ENCODE results near the gene HOXB6. TPM values are rescaled to one million over a fixed set of nuclear protein-coding genes. Genes with fewer than 3 reads are reported as not detected.

The HOXB6 gene
- total RNA-seq, 1 donor from 2014 or later = not detected

DNA sequence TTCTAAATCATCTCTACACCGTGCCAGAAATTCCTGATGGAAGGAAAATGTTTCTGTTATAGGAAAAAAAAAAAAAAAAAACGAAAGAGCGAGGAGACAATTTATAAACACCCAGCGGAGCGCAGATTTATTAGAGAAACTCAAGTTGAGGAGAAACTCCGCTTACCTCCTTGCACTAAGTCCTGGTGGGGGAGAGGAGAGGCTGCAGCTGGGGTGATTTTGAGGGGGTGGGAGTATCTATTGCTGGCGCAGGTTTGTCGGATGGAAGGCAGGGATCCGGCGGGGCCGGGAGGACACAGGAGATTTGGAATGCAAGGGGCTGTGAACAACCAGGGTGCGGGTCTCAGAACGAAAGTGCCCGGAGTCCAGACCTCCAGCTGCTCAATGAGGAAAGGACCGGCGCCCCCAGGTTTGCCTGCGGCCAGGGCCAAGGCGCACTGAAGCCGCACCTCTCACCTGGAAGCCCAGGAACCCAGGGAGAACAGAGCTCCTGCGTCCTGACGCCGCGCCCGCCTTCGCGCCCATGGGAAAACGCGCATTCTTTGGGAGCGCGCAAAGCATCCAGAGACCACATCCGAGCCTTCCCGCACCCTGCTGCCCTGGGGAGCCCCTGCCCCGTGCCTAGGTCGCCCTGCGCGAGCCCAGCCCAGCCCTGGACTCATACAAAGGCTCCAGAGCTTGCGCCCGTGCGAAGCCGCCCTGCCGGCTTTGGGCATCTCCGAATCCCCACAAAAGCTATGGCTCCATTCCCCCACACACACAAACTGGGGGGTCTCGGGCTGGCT lies 12.9 kb upstream of the HOXB6 start:
- no peaks in the 10 kb centered on the region for H3K9me3 Mint-ChIP-seq (ENCODE audit: unreplicated experiment)
- H3K36me3 Mint-ChIP-seq (ENCODE audit: unreplicated experiment) = no peaks in the 10 kb centered on the region
- H3K4me3 Mint-ChIP-seq (ENCODE audit: unreplicated experiment) = no peak overlapping the region
- TF ChIP-seq, protein P1, sequence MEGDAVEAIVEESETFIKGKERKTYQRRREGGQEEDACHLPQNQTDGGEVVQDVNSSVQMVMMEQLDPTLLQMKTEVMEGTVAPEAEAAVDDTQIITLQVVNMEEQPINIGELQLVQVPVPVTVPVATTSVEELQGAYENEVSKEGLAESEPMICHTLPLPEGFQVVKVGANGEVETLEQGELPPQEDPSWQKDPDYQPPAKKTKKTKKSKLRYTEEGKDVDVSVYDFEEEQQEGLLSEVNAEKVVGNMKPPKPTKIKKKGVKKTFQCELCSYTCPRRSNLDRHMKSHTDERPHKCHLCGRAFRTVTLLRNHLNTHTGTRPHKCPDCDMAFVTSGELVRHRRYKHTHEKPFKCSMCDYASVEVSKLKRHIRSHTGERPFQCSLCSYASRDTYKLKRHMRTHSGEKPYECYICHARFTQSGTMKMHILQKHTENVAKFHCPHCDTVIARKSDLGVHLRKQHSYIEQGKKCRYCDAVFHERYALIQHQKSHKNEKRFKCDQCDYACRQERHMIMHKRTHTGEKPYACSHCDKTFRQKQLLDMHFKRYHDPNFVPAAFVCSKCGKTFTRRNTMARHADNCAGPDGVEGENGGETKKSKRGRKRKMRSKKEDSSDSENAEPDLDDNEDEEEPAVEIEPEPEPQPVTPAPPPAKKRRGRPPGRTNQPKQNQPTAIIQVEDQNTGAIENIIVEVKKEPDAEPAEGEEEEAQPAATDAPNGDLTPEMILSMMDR (IDR thresholded peaks at IDR 0.05) = no peak
- peaks cover 27% of the 10 kb centered on the region for H3K4me1 Mint-ChIP-seq (ENCODE audit: unreplicated experiment)
- no peak overlapping the region for H3K27ac Mint-ChIP-seq (ENCODE audit: unreplicated experiment)
- peaks cover 91% of the 10 kb centered on the region for H3K27me3 Mint-ChIP-seq (ENCODE audit: unreplicated experiment)
- DNase-seq (ENCODE audit: extremely low spot score, unreplicated experiment) = no peak

DNA sequence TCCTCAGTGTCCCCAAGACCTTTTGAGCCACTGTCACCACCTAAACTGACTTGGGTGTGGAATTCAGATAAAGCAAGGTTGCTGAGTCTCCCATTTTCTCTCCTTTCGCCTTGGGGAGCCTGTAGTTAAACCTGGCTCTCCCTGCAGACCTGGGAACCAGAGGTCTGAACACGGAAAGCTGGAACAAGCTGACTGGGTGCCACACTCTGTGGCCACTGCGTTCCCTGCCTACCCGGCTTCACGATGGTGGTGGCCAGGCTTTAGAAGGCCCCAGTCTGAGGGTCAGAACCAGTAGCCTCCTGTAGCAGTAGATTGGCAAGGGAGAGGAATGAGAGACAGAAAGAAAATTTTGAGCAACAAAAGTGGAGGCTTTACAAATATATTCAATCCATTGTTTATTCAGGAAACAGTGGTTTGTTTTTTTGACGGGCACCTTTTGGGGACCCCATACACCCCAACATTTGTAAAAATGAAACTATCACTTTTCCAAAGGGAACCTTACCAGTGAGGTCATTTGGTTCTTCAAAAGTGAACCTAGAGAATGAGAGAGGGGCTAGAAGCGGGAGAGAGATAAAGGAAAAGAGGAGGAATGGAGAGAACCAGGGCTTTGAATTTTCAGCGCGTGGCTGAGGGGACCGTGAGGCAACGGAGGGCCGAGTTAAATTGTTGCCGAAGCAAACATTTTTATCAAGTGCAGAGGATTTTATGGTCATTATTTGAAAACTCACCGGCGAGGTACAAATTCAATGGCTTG lies 12.1 kb upstream of the HOXB6 start:
- TF ChIP-seq, protein P1 (IDR thresholded peaks at IDR 0.05) = no peak
- H3K4me1 Mint-ChIP-seq (ENCODE audit: unreplicated experiment) = peaks cover 31% of the 10 kb centered on the region
- no peaks in the 10 kb centered on the region for H3K36me3 Mint-ChIP-seq (ENCODE audit: unreplicated experiment)
- H3K27me3 Mint-ChIP-seq (ENCODE audit: unreplicated experiment) = peaks cover 88% of the 10 kb centered on the region
- DNase-seq (ENCODE audit: extremely low spot score, unreplicated experiment) = no peak
- no peak overlapping the region for H3K27ac Mint-ChIP-seq (ENCODE audit: unreplicated experiment)
- H3K4me3 Mint-ChIP-seq (ENCODE audit: unreplicated experiment) = no peak overlapping the region
- H3K9me3 Mint-ChIP-seq (ENCODE audit: unreplicated experiment) = no peaks in the 10 kb centered on the region

DNA sequence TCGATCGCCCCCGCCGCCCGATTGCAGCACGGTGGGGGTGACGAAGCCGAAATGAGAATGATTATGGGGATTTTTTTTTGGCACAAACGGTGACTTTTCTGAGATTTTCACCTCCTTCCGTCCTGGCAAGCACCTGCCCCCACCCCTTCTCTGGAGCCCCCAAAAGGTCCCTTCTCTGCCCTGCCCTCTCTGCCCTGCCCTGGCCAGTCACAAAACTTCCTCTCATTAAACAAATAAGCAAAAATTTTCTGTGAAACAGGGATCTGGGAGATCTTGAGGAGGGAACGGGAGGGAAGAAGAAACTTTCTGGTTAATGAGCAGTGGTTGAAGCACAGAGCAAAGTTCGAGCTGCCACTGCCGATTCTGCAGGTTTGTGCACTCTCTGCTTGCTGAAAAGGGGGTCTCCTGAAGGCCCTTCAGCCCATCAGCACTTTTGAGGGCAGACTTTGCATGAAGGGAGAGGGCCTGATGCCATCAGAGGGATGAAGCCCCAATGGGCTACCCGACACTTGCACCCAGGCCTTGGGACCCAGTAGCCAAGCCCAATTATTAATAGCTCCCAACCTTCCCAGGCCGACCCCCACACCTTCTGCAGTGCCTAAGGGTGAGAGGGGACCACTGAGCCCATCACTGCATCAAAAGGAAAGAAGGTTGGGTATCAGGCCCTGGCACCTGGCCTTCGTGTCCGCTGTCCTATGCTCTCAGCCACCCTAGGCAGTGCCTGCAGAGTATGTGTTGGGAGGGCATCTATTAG lies 11.4 kb upstream of the HOXB6 start:
- peaks cover 31% of the 10 kb centered on the region for H3K4me1 Mint-ChIP-seq (ENCODE audit: unreplicated experiment)
- no peak overlapping the region for H3K4me3 Mint-ChIP-seq (ENCODE audit: unreplicated experiment)
- no peaks in the 10 kb centered on the region for H3K36me3 Mint-ChIP-seq (ENCODE audit: unreplicated experiment)
- no peak for DNase-seq (ENCODE audit: extremely low spot score, unreplicated experiment)
- TF ChIP-seq, protein P1 (IDR thresholded peaks at IDR 0.05) = no peak
- no peaks in the 10 kb centered on the region for H3K9me3 Mint-ChIP-seq (ENCODE audit: unreplicated experiment)
- H3K27ac Mint-ChIP-seq (ENCODE audit: unreplicated experiment) = no peak overlapping the region
- peaks cover 88% of the 10 kb centered on the region for H3K27me3 Mint-ChIP-seq (ENCODE audit: unreplicated experiment)

DNA sequence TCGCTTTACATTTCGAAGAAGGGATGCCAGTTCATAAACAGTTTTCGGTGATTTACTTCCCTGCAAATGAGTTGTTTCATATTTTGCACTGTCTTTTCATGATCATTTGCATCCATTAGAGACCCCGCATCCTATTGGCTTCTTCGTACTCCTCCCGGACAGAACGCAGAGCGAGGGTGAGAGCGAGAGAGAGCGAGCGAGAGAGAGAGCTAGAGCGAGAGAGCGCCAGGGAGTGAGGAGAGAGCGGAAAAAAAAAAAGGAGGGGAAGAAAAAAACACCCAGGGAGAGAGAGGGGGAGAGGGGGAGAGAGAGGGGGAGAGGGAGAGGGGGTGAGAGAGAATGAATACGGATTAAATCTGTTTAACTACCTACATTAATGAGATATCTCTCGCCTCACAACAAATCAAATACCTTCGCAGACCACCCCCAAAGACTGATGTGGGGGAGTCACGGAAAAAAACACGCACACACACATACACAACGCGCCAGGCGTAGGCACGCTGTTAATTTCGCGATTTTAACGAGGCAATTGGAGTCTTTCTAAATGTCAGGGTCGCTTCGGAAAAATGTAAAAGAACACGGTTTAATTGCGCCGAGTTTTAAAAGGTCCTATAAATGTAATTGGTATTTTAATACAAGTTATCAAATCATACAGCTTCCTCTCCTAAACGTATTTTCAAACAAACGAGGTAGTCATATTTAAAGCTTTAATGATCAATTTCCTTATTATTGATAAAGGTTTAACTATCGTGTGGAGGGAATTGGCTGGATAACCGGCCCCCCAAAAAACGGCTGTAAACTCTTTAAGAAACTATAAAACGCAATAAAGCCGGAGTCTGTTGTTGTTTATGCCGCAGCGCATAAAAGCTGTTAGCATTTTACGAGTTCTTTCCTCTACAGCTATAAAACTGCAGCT lies 10.5 kb upstream of the HOXB6 start, which contains the start of gene HOXB8:
Gene HOXB8, minus strand, starts transcription at position 246 of the 916 bp plus-strand sequence. CDS start 588 bp downstream, outside the sequence.
- peaks cover 36% of the 10 kb centered on the region for H3K4me1 Mint-ChIP-seq (ENCODE audit: unreplicated experiment)
- H3K36me3 Mint-ChIP-seq (ENCODE audit: unreplicated experiment) = no peaks in the 10 kb centered on the region
- H3K27me3 Mint-ChIP-seq (ENCODE audit: unreplicated experiment) = peaks cover 85% of the 10 kb centered on the region
- no peaks in the 10 kb centered on the region for H3K9me3 Mint-ChIP-seq (ENCODE audit: unreplicated experiment)
- H3K27ac Mint-ChIP-seq (ENCODE audit: unreplicated experiment) = no peak within 1 kb of the TSS
- DNase-seq (ENCODE audit: extremely low spot score, unreplicated experiment) = no peak
- TF ChIP-seq, protein P1 (IDR thresholded peaks at IDR 0.05) = no peak
- H3K4me3 Mint-ChIP-seq (ENCODE audit: unreplicated experiment) = no peak within 1 kb of the TSS
